ENCODE results near the gene RNASET2.
A peak's percentile ranks its signal among the peaks of the same experiment; 100 is the strongest.

Gene RNASET2

DNA sequence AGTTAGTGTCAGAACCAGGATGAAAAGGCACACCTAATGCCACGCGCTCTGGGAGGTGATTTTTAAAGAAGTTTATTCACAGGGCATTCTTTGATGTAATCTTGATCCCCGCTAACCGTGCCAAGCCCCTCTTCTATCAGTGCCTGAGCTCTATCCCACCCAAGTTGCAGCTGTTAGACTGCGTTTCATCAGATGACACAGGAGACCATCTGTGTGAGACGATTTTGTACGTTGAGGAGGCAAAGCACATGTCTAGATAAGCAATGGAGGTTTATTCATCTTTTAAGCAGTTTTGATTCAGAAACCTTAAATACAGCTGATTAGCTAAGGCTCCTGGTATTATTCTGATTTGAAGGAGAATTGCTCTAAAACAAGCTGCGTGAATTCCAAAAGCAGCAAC, 18.6 kb downstream of the RNASET2 start:
- no peak for DNase-seq (ENCODE audit: low read depth)
- TF ChIP-seq, protein P1, sequence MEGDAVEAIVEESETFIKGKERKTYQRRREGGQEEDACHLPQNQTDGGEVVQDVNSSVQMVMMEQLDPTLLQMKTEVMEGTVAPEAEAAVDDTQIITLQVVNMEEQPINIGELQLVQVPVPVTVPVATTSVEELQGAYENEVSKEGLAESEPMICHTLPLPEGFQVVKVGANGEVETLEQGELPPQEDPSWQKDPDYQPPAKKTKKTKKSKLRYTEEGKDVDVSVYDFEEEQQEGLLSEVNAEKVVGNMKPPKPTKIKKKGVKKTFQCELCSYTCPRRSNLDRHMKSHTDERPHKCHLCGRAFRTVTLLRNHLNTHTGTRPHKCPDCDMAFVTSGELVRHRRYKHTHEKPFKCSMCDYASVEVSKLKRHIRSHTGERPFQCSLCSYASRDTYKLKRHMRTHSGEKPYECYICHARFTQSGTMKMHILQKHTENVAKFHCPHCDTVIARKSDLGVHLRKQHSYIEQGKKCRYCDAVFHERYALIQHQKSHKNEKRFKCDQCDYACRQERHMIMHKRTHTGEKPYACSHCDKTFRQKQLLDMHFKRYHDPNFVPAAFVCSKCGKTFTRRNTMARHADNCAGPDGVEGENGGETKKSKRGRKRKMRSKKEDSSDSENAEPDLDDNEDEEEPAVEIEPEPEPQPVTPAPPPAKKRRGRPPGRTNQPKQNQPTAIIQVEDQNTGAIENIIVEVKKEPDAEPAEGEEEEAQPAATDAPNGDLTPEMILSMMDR (conservative IDR thresholded peaks at IDR 0.05; ENCODE audit: low read depth, low read length) = no peak
- no peak overlapping the region for H3K4me3 ChIP-seq (ENCODE audit: low read depth, low read length)

DNA sequence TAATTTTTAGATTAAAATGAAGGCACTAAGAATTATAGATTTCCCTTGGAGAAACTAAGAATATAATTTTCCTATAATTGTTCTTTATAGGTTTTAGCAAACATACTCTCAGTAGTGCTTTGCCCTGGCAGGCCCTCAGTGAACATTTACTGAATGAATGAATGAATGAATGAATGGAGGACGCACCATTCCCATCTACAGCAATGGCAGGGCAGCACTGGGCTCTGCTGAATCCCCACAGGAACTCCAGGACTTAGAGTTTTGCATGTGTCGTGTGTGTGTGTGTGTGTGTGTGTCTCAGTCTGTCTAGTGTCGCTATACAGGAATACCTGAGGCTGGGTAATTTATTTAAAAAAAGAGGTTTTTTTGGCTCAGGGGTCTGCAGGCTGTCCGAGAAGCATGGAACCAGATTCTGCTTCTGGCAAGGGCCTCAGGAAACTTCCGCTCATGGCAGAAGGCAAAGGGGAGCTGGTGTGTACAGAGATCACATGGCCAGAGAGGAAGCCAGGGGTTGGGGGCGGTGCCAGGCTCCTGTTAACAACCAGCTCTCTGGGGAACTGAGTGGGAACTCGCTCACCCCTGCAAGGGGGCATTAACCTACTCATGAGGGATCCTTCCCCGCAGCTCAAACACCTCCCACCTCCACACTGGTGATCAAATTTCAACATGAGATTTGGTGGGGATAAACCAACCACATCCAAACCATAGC, 20.1 kb downstream of the RNASET2 start:
- TF ChIP-seq, protein P1 (conservative IDR thresholded peaks at IDR 0.05; ENCODE audit: low read depth, low read length) = no peak
- DNase-seq (ENCODE audit: low read depth) = peak; percentile 44
- no peak overlapping the region for H3K4me3 ChIP-seq (ENCODE audit: low read depth, low read length)

DNA sequence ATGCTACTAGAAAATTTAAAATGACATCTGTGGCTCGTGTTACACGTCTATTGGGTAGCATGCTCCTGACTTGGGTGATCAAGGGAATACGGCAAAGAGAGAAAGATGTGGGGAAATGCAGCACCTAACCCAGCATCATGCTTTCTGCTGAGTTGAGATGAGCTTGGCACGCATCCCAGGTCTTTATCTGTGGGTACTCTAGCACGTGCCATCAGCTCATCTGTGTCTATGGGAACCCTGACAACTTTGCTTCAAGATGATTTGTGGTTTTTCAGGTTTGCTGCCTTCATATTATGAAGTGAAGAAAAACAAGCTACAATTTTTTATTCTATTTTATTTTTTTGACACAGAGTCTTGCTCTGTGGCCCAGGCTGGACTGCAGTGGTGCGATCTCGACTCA, 21.0 kb downstream of the RNASET2 start:
- TF ChIP-seq, protein P1 (conservative IDR thresholded peaks at IDR 0.05; ENCODE audit: low read depth, low read length) = no peak
- DNase-seq (ENCODE audit: low read depth) = no peak
- H3K4me3 ChIP-seq (ENCODE audit: low read depth, low read length) = no peak overlapping the region

DNA sequence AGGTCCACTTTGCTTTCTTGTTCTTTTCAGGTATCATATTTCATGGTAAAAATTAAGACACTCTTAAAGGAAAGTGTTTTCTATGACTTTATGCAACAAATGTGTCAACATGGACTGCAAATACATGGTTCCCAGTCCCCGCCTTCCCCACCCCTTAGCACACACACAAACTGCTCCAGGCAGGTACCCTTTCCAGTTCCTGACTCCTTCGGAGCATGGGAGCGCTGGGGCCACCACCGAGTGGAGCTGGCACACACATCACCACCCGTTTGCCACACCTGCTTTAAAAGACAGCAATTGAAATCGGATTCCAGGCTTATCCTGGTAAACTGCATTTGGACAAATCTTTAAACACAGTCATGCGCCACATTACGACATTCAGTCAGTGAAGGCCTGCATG, 22.2 kb downstream of the RNASET2 start:
- DNase-seq (ENCODE audit: low read depth) = no peak
- no peak overlapping the region for H3K4me3 ChIP-seq (ENCODE audit: low read depth, low read length)
- TF ChIP-seq, protein P1 (conservative IDR thresholded peaks at IDR 0.05; ENCODE audit: low read depth, low read length) = no peak

DNA sequence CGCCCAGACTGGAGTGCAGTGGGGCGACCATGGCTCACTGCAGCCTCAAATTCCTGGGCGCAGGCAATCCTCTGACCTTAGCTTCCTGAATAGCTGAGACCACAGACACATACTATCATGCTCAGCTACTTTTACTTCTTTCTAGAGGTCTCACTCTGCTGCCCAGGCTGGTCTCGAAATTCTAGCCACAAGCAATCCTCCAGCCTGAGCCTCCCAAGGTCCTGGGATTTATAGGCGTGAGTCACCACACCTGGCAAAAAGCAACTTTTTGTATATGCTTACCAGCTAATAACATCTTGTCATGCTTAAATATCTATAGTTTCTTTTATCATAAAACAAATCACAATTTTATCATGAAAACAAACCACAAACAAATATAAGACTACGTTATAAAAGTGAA, 23.0 kb downstream of the RNASET2 start:
- TF ChIP-seq, protein P1 (conservative IDR thresholded peaks at IDR 0.05; ENCODE audit: low read depth, low read length) = no peak
- DNase-seq (ENCODE audit: low read depth) = no peak
- no peak overlapping the region for H3K4me3 ChIP-seq (ENCODE audit: low read depth, low read length)

DNA sequence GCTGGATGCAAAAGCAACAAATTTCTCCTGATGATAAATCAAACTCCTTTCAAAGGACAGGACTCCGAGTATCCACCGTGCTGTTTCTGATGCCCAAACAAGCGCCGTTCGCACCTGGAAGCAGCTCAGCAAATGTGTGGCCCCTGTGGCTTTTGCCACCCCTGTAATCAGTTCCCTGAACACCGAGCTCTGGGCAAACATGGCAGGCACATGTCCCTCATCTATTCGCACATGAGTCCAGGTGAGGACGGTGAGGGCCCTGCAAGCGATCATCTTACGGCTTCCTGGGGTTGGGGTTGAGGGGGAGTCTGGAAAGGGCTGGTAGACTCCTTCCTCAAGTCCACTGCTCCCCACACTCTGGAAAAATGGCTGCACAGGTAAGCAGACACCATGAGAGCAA, 23.7 kb downstream of the RNASET2 start:
- TF ChIP-seq, protein P1 (conservative IDR thresholded peaks at IDR 0.05; ENCODE audit: low read depth, low read length) = no peak
- H3K4me3 ChIP-seq (ENCODE audit: low read depth, low read length) = no peak overlapping the region
- DNase-seq (ENCODE audit: low read depth) = no peak

DNA sequence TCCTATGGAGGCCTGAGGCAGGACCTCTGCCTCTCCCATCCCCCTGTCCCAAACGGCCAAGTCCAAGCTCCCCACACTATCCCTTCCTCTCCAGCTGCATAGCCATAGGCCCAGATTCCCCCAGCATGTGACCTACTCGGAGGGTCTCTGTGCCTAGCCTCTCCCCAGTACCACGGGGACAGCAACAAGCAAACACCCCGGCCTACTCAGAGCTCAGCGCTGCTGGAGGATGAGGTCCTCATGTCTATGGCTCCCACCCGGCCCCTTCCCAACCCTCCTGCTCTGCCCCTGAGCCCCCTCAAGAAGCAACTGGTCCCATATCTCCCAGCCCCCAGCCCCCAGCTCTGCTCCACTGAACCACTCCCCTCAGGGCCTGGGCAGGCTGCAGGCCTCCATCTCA, 24.2 kb downstream of the RNASET2 start:
- no peak overlapping the region for H3K4me3 ChIP-seq (ENCODE audit: low read depth, low read length)
- TF ChIP-seq, protein P1 (conservative IDR thresholded peaks at IDR 0.05; ENCODE audit: low read depth, low read length) = no peak
- DNase-seq (ENCODE audit: low read depth) = no peak
